ENCODE data around the gene SLC1A4.
"Not testable (repeated sequence)": the region's sequence is repeated elsewhere in the genome, so short reads cannot be mapped to it uniquely, and the experiment has no call there.

The SLC1A4 gene

DNA sequence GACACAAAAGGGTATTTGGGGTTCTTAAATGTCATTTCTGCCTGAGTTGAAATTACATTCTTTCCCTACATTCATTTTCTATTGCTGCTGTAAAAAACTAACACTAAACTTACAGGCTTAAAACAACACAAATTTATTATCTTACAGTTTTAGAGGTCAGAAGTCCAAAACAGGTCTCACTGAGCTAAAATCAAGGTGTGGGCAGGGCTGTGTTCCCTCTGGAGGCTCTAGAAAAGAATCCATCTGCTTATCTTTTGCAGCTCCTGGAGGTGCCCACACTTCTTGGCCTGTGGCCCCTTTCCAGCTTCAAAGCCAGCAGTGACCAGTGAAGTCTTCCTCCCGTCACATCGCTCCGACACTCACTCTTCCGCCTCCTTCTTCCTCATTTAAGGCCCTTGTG is 23.2 kb upstream of the SLC1A4 start:
- no peak for DNase-seq

- no peak for DNase-seq
Measured at GRCh38 chr2:64966839-64967238, 22.4 kb upstream of the SLC1A4 start.

GRCh38 chr2:64967601-64968000 is 21.6 kb upstream of the SLC1A4 start:
- DNase-seq: no peak

DNA sequence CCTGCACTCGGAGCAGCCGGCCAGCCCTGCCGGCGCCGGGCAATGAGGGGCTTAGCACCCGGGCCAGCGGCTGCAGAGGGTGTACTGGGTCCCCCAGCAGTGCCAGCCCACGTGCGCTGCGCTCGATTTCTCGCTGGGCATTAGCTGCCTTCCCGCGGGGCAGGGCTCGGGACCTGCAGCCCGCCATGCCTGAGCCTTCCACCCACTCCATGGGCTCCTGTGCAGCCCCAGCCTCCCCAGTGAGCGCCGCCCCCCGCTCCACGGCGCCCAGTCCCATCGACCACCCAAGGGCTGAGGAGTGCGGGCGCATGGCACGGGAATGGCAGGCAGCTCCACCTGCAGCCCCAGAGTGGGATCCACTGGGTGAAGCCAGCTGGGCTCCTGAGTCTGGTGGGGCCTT is 20.1 kb upstream of the SLC1A4 start:
- DNase-seq: not testable (repeated sequence)

DNA sequence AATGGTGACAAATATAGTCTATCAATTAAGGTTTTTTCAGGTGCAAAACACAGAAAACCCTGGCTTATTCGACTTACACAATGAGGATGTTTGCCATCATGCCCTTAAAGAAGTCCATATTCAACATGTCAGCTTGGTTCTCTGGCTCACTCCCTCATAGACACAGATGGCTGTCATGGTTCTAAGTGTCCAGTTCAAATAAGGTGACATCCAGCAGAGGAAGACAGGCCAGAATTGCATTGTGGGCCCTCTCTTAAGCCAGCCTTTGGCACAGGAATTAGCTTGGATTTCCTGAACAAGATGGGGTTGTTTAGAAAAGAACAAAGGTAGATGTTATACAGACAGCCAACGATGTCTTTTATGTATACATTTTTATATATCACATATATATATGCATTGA is 18.7 kb upstream of the SLC1A4 start:
- no peak for DNase-seq

DNA sequence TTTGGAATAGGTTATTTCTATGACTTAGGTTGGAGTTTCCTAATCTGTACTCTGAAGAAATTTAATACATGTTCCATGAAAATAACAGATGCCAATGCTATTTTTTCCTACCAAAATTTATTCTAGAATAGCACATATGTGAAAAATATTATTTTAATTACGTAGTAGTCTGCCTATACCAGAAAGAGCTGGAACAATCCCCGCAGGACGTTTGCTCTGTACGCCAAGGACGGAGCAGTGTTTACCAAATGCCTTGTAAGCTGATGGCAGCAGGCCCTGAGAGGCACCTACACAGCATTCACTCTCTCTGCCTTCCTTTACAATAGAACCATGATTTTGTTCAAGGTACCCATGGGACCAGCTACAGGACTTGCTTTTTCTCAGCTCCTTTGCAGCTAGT is 16.8 kb upstream of the SLC1A4 start:
- DNase-seq: no peak

DNA sequence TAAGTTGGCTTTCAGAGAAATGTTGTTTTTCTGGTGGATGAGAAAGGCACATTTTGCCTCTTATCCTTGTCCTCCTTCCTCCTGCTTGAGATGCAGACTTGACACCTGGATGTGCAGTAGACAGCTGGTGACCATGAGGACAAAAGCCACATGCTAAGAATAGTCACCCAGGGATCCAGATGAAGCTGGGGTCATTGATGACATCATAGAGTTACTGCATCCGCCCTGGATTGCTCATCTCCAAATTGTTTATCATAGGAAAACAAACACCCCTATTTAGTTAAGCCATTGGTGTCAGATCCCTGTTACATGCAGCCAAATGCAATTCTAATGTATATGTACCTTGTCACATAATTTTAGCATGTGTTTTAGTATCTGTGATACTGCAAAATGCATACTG is 16.3 kb upstream of the SLC1A4 start:
- DNase-seq: peak; percentile 64

- peak; percentile 53 for DNase-seq
Measured at GRCh38 chr2:64975232-64975821, 13.9 kb upstream of the SLC1A4 start.

DNA sequence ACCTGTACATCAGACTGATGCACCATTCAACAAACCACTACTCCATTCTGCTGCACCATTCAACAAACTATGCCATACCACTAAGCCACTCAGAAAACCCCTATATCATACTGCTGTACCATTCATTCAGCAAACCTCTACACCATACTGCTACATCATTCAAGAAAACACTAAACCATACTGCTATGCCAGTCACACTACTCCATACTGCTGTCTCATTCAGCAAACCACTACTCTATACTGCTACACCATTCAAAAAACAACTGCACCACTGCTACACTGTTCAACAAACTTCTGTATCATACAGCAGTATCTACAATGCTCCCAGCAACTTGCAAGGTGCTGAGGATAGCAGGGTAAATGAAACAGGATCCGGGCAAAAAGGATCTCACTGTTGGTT is 12.9 kb upstream of the SLC1A4 start:
- no peak for DNase-seq

- DNase-seq: peak; percentile 38
Measured at GRCh38 chr2:64978514-64979268, 10.5 kb upstream of the SLC1A4 start.

DNA sequence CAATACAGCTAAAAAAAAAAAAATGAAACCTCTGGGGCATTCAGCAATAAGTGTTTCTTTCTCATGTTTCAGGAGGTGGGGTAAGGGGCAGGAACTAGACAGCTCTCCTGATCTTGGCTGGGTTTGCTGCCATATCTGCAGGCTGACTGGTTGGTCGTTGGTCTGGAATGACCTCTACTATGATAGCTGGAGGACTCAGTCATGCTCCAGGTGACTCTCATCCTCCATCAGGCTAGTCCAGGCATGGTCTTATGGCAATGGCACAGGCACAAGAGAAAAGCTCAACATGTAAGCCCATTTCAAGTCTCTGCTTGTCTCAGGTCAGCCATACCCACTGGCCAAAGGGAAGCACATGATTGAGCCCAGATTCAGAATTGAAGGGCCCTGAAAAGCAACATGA is 9.5 kb upstream of the SLC1A4 start:
- DNase-seq: no peak

GRCh38 chr2:64980183-64980582 is 9.0 kb upstream of the SLC1A4 start:
- no peak for DNase-seq

DNA sequence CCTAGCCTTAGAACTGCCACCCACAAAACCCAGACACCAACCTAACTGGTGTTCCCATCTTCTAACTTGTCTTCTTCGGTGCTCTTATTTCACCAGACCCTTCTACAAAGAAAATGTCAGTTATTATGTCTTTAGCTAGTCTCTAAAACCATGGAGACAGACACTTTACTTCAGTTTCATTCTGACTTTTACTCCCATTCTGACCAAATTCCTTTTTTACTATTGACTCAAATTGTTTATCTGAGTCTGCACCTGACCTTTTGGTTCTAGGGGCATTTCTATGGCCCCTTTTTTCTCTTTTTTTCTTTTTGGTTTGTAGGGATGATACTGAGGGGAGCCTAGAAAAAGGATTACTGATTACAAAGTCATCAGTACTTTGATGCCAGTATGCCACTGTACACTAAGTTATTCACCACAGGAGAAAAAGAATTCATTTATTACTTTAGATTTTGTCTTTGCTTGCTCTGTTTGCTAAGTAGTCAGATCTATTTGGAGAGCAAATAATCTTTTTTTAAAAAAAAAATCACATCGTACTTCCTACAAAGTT is 6.8 kb upstream of the SLC1A4 start:
- no peak for DNase-seq

DNA sequence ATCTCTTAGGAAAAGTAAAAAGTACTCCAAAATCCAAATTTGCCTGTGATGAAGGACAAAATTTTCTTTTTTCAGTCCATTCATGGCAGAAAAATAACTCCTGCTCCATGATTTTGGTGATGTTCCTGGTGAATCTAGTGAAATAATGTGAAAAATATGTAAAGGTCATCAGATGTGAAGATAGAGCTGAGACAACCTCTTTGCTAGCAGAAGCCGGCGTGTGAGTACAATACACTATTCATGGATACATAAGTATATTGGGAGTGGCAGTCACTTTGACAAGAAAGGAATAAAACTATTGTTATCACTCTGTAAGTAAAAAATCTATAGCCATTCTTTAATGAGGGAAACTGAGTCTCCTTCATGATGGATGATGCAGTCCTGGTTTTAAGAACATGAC is 6.3 kb upstream of the SLC1A4 start:
- DNase-seq: no peak

DNA sequence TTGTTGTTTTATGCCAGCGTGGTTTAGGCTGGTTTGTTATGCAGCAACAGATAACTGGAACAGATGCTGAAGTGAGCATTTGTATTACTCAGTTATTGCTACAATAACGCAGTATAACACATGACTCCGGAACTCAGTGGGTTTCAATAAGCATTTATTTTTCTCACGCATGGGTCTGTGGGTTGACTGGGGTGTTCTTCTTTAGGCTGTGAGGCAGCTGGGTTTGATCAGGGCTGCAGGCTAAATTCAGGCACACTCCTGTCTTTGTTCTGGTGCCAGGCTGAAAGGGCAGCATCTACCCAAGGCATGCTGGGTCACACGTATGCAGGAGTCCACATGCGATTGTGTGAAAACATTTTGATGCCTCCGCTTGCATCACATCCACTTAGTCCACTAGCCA is 3.8 kb upstream of the SLC1A4 start:
- no peak for DNase-seq

DNA sequence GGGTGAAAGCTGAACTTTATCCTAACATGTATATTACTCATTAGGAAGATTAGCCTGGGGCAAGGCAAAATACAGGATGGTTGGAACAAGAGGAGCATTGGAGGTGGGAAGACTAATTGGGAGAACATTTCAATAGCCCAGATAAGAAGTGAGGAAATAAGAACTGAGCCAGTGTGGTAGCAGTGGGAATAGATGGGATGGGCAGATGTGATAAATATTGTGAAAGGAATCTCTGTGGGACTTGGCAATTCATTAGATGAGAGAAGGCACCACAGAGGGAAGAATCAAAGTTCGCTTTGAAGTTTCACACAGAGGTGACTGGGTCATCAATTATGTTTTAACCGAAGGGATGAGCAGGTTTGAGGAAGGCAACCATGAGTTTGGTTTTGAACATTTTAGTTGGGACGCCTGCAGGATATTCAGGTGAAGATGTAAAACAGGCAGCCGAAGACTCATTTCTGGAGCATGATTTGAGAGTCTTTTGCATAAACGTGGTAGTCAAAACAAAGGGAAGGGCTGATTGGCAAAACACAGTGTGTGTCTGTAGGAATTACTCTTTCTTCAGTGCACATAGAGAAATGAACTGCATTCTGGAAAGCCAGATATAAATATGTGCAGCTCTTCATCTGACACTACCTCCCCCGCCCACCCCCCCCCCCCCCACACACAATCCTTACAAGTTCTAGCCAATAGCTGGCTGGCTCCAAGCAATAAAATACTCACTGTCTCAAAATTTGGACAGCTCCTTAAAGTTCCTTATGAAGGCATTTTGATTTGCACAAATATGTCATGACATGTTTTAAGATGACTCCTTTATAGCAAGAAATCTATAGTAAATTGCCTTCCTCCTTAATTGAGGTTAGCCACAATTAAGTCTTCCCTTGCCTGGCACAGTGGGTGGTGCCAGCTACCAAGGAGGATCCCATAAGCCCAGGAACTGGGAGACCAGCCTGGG is 1.9 kb upstream of the SLC1A4 start:
- DNase-seq: no peak

GRCh38 chr2:64987956-64988419 is 1.2 kb upstream of the SLC1A4 start:
- DNase-seq: peak; percentile 82

DNA sequence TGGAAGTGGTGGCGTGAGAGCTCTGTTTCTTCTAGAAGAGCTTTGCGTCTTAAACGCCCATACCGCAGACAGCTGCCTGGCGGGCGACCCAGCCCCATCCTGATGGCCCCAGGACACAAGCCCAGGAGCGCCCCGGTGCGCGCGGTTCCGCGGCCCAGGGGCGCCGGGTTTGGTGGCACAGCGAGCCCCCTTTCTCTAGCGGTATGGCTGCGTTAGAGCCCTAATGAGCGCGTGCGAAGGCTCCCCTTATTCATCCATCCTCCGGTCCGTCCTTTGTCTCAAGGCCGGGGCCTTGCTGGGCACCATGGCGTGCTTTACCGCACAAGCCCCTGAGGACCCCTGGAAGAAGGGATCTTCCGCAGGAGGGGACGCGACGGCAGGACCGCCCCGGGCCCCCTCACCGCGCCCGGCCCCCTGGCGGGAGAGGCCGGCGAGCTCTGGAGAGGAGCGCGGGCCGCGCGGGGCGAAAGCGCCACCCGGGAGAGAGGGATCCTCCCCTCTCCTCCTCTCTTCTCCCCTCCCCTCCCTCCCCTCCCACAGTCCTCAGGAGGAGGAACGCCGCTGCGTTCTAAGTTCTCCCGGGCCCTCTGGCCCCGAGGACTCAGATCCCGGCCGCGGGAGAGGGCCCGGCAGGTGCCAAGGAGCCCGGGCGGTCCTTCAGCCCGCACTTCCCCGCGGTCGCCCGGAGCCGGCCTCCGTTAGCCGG is 626 bp upstream of the SLC1A4 start:
- DNase-seq: peak; percentile 60

DNA sequence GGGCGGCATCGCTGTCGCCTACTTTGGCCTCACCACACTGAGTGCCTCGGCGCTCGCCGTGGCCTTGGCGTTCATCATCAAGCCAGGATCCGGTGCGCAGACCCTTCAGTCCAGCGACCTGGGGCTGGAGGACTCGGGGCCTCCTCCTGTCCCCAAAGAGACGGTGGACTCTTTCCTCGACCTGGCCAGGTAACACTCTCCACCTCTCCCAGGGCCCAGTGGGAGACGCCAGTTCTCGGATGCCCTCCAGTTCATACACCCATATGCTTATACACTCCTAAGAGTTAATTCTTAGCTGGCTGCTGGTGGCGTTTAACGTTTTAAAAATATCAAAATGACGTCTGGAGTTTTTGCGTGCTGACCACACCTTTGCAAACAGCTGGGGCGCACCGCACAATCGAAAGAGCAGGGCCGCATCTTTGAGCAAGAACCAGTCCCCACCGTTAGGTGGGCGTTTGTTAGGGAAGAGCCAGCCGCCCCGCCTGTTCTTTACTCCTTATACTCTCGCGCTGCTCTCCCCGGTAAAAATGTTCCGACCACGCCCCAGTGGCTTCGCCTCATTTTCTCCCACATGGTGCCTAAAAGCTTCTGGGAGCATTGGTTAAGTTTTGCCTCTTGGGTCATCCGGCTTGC is 899 bp downstream of the SLC1A4 start:
- no peak for DNase-seq

GRCh38 chr2:64990876-64991275 is 1.7 kb downstream of the SLC1A4 start:
- DNase-seq: no peak

GRCh38 chr2:64992218-64992617 is 3.0 kb downstream of the SLC1A4 start:
- no peak for DNase-seq

DNA sequence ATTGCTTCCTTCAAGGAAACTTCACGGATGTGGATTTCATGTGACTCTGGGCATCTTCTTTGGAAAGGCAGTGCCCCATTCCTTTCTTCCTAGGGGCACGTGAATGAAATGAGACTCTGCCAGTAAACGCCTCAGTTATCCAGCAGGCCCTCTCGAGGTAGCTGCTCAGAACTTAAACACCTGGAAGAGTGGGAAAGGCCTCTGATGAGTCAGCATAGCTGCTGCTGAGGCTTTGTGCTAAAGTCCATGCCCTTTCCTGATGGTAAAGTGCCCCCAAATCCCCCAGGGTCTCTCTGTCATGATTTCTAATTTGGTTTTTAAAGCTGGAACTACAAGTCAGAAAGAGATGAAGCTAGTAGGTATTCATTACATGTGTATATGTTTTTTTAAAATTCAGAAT is 3.8 kb downstream of the SLC1A4 start:
- DNase-seq: no peak
